ENCODE measurements around the gene NRROS.

DNA sequence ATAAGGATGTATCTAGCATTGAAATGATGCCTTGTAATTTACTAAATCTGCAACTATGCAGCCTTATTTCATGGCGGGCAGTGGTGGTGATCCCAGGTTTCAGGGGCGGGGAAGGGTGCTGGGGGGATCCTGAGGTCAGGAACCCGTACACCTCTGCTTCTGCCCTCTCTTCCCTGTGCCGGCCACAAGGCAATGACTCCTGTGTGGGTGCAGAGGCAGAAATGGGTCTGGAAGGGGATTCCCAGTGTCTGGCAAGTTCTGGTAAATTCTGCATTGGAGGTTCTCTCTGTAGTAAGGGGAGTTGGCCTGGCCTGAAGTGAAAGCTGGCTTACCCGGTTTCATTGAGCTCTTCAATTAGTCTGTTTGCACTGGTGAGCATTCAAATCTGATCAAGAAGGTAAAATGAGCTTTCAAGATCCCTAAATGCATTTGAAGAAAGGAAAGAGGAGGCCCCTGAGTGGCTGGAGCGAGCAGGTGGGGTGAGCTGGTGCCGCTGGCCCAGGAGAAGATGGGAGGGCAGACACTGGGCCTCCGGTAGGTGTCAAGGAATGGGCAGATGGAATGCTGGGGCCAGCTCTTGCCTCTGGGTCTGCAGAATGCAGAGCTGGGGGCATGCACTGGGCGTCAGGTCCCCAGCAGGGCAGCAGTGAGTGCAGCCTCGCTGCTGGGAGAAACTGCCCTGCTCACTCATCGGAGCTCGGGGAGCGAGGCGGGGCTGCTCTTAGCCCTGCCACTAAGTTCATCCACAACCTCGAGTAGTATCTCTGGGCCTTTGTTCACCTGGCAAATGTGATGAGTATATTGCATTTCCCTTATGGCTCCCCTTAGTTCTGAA lies 13.7 kb downstream of the NRROS start:
- TF ChIP-seq SUZ12 (IDR thresholded peaks at IDR 0.05; ENCODE audit: extremely low read depth, insufficient read depth, insufficient read length) (no peak), ZNF274 (IDR thresholded peaks at IDR 0.05; ENCODE audit: low read depth, low read length) (no peak), YY1 (IDR thresholded peaks at IDR 0.05; ENCODE audit: insufficient read depth, insufficient read length) (no peak)

Data from NT2/D1 (cell line).